Limb (tissue), 2 donors: Measurements from ENCODE around the gene NHP2.
"Not testable (repeated sequence)": the region's sequence is repeated elsewhere in the genome, so short reads cannot be mapped to it uniquely, and the experiment has no call there.

ENCODE experiments used
- DNase-seq, 2 donors: peaks; one replicate each; pipeline ENCODE4 v3.0.0-alpha.2; 2016; ENCODE audit errors: extremely low spot score in 2 of 2

Gene NHP2

DNA sequence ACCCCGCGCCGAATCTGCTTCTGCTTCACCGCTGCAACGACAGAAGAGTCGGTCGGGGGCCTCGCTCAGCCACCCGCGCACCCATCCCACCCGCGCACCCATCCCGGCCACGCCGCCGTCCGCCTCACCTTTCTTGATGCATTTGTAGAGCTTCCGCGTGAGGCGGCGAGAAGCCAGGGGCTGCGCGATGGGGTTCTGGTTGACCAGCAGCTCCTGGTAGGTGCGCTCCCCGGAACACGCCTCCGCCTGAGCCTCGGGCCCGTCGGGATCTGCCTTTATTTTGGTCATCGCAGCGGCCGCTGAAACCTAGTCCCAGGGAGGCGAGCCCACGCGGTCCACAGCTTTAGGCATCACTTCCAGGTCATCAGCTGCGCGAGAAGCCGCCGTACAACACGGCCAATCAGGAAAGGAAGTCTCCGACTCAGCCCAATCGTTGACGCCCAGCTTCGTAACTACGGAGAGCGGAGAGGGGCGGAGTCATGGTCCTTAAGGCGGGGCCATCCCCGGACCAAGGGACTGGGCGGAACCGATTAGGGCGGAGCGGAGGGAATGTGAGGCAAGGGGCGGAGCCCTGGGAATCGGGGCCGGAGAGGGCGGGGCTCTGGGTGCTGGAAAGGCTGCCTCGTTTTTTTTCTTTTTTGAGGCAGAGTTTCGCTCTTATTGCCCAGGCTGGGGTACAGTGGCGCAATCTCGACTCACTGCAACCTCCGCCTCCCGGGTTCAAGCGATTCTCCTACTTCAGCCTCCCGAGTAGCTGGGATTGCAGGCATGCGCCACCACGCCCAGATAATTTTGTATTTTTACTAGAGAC is at the start of gene NHP2:
Gene NHP2 (minus strand): TSS at position 356 of the 811 bp plus-strand sequence. CDS start 68 bp downstream, at position 288.
- DNase-seq: peak; percentile 98 to 99

DNA sequence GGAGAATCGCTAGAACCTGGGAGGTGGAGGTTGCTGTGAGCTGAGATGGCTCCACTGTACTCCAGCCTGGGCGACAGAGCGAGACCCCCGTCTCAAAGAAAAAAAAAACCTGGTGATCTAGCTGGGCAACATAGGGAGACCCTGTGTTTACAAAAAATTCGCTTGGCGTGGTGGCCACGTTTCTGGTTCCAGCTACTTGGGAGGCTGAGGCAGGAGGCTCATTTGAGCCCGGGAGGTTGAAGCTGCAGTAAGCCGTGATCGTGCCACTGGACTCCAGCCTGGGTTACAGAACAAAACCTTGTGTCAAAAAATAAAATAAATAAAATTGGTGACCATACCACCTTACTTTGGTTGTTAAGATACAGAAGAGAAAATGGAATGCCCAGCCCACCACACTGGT is 48.9 kb upstream of the NHP2 start:
- DNase-seq: no peak

DNA sequence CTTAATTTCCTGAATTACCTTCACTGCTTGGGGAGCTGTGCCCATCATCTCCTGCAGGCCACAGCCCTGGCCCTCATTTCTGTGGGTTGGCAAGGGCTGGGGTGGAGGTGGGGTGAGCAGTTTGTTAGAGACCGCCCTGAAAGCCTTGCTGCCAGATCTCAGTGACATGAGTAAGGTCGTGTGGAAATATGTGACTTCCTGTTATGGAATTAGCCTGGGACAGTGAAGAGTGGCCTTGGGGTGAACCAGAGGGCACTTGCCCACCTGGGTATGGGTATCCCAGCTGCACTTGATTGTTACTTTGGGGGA is 48.2 kb upstream of the NHP2 start:
- no peak for DNase-seq

DNA sequence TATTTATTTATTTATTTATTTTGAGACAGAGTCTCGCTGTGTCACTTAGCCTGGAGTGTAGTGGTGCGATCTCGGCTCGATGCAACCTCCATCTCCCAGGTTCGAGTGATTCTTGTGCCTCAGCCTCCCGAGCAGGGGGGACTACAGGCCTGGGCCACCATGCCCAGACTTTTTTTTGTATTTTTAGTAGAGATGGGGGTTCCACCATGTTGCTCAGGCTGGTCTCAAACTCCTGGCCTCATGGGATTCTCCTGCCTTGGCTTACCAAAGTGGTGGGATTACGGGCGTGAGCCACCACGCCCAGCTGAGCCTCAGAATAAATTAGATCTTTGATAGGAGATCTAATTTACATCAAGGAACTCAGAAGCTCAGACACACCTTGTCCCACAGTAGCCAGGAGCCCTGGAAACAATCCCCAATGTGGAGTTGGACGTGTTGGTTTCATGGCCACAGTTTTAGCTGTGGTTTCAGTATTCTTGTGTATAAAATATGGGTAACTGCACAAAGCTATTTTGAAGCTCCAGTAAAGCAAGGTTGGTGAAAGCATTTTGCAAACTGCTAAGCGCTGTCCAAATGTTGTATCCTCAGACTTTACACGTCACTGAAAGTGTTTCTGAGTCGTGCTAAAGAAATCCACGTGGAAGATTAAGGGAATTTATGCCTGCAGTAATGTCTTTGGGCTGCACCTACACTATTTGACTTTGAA is 47.7 kb upstream of the NHP2 start:
- no peak for DNase-seq

DNA sequence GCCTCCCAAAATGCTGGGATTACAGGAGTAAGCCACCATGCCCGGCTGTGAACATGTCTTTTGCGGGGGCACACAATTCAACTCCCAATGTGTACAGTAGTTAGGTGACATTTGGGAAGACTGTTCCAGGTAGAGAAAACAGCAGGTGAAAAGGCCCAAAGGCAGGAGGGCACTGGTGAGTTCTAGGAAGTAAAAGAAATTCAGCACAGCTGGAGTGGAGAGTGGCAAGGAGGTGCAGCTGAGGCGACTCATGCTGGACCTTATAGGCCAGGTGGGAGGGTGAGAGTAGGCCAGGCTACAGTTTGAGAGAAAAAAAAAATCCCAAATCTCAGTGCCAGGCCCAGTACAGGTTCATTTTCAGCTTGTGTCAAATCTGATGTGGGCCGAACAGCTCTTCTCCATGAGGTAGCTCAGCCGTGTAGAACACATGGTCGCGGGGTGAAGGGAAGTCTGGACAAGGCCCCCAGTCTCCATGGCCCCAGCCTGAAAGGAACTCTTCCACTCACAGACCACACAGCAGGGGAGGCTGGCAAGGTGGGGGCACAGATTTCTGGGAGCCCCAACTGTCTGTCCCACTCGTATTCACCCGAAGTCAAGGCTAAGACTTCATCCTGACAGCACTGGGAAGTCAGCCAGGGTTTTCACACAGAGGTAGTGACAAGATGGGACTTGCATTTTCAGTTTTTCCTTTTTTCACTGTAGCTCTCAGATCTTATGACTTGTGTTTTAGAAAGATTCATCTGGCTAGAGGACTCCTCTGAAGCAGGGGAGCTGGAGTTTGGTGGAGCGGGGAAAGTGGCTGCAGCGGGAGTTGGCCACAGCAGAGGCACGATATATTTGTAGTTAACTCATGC is 46.1 kb upstream of the NHP2 start:
- no peak for DNase-seq

DNA sequence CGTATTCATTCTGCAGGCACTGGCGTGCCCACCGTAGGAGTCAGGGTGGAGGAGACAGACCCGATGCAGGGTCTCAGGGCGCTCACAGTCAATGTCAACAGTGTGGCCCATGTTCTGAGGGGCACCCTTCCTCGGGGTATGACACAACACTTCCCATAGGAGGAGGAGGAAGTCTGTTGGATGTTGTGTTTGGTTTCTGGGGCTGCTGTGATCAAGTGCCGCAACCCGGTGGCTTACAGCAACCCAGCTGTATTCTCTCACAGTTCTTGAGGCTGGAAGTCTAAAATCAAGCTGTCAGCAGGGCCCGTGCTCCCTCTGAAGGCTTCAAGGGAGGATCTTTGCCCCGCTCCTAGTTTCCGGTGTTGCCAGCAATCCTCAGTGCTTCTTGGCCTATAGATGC is 45.0 kb upstream of the NHP2 start:
- no peak for DNase-seq

DNA sequence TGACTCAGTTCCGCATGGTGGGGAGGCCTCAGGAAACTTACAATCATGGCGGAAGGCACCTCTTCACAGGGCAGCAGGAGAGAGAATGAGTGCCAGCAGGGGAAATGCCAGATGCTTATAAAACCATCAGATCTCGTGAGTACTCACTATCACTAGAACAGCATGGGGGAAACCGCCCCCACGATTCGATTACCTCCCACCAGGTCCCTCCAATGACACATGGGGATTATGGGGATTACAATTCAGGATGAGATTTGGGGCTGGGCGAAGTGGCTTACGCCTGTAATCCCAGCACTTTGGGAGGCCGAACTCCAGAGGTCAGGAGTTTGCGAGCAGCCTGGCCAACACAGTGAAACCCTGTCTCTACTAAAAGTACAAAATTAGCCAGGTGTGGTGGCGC is 44.5 kb upstream of the NHP2 start:
- DNase-seq: not testable (repeated sequence)

DNA sequence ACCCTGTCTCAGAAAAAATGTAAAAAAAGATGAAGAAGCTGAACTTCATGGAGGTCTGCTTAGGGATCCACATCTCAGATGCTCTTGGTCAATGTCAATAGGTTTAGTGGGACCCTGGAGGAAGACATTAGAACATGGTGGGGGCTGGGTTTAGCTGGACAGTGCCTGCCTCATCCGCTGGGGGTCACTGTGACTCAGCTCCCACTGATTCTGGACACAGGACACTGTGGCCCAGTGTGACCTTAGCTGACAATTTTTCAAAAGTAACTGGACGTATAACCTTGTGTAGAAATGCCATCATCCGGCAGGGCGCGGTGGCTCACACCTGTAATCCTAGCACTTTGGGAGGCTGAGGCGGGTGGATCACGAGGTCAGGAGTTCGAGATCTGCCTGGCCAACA is 43.3 kb upstream of the NHP2 start:
- no peak for DNase-seq

DNA sequence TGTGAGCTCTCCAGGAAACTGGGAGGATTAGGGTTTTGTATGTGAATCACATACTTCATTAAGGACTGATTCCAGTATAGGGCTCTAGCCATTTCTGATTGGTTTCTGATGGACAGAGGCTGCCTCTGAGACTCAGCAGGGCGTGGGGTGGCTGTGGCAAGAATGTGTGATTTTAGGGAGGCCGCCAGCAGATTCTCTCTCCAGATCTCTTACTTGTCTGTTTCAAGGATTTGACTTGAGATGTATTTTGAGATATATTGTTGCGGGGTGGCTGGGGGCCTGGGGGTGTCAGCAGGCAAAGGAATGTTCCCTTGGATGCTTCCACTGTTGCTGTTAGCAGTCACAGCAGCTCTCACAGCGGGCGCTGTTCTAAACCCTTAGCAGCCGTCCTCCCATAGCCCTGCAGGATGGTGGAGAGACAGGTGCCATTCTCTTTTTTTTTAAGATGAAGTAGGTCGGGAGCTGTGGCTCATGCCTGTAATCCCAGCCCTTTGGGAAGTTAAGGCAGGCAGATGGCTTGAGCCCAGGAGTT is 42.7 kb upstream of the NHP2 start:
- no peak for DNase-seq

DNA sequence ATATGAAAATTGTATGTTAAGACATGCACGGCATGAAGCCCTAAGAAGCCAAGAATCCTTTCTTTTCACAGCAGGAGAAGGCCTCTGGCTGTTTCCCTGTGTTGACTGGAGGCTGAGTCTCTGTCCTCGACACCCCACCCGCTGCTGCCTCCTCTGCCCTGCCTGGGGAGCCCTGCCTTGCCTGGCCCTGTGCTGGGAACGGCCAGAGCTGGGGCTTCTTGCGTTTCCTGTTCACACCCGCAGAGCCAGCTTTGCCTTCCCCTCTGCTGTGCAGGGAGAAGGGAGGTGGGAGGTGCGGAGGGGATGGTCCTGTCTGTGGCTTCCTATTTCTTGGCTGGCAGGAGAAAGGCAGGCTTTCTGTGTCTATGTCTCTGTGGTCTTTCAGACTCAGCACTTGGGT is 40.3 kb upstream of the NHP2 start:
- DNase-seq: no peak

DNA sequence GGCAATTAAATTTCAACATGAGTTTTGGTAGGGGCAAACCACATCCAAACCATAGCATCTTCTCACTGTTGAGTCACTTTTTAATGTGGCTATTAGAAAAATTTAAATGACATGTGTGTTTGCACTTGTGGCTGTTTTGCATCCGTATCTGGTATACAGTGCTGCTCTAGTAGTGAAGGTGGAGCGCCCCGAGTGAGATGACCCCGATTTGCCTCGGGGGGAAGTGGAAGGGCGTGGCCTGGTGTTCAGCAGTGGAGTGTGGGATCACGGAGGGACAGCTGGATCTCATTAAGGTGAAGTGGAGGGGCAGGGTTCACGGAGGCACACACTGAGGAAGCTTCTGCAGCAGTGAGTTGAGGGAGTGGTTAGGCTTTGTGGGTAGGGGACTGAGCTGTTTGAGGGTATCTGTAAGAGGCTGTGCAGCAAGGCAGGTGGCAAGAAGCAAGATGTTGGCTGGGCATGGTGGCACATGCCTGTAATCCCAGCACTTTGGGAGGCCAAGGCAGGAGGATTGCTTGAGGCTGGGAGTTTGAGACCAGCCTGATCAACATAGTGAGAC is 39.6 kb upstream of the NHP2 start:
- no peak for DNase-seq

DNA sequence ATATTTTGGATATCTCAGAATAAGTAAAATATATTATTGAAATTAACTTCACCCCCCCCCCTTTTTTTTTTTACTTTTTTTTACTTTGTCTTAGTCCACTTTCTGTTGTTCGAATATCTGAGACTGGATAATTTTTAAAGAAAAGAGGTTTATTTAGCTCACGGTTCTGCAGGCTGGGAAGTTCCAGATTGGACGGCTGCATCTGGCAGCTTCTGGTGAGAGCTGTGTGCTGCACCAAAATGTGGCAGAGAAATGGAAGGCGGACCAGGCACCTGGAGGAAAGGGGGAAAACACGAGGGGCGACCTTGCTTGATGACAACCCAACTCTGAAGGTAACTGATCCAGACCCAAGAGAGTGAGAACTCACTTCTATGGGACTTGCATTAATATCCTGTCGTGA is 39.1 kb upstream of the NHP2 start:
- no peak for DNase-seq

DNA sequence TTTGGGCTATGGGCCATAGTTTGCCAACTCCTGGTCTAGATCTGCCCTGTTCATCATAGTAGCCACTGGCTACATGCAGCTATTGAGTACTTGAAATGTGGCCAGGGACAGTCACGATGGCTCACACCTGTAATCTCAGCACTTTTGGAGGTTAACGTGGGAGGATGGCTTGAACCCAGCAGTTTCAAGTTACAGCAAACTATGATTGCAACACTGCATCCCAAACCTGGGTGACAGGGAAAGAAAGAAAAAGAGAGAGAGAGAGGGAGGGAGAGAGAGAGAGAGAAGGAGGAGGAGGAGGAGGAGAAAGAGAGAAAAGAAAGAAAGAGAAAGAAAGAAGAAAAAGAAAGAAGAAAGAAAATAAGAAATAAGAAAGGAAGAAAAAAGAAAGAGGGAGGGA is 38.6 kb upstream of the NHP2 start:
- no peak for DNase-seq

DNA sequence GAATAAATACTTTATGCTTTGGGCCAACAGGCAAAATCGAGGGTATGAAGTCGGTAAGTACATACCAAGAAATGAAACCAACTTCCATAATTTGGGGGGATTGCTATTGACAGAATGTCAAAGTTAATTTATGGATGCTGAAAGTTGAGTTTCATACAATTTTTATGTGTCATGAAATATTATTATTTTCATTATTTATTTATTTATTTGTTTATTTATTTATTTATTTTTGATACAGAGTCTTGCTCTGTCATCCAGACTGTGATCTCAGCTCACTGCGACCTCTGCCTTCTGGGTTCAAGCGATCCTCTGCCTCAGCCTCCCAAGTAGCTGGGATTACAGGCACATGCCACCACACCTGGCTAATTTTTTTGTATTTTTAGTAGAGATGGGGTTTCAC is 38.0 kb upstream of the NHP2 start:
- DNase-seq: no peak

DNA sequence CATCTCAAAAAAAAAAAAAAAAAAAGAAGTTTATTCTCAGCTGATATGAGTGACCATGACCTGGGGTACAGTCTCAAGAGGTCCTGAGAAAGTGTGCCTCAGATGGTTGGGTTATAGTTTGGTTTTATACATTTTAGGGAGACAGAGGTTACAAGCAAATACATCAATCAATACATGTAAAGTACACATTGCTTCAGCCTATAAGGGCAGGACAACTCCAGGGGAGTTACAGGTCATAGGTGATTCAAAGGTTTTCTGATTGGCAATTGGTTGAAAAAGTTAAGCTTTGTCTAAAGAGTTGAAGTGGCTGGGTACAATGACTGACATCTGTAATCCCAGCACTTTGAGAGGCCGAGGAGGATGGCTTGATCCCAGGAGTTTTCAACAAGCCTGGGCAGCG is 35.7 kb upstream of the NHP2 start:
- DNase-seq: no peak

DNA sequence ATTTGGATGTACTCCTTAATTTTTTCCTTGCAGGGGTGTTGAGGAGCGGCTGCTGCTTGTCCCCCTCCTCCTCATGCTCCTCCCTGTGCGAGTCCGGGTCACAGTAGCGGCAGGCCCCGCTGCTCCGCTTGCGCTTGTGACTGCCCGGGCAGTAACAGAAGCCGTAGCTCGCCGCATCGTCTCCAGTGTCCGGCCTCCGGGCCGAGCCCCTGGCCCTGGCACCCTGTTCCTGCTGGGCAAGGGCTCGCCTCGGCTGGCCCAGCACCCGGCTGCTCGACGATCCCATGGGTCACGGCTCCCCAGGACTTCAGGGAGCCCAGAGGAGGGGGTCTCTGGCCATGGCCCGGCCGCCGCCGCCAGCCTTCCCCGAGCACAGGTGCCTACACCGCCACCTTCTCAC is 33.3 kb upstream of the NHP2 start, which contains the start of gene GMCL2:
Gene GMCL2 (minus strand): TSS at position 358 of the 400 bp plus-strand sequence. CDS start 72 bp downstream, at position 286.
- DNase-seq: no peak

DNA sequence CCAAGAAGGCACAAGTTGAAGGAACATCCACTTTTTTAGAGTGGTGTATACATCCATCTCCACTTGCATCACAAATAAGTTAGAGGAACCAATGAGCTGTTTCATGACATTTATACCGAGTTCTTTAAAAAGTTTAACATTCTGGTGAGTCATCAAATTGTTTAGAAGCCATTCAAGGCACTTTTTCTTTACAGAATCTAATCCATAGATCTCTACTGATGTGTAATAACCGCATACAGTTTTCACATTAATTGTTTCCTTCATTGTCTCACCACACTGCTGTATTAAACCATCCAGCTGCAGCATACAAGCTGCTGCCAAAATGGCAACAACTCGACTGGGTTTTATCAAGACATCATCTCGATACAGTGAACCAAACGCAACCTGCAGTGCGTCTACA is 32.7 kb upstream of the NHP2 start:
- DNase-seq: no peak

DNA sequence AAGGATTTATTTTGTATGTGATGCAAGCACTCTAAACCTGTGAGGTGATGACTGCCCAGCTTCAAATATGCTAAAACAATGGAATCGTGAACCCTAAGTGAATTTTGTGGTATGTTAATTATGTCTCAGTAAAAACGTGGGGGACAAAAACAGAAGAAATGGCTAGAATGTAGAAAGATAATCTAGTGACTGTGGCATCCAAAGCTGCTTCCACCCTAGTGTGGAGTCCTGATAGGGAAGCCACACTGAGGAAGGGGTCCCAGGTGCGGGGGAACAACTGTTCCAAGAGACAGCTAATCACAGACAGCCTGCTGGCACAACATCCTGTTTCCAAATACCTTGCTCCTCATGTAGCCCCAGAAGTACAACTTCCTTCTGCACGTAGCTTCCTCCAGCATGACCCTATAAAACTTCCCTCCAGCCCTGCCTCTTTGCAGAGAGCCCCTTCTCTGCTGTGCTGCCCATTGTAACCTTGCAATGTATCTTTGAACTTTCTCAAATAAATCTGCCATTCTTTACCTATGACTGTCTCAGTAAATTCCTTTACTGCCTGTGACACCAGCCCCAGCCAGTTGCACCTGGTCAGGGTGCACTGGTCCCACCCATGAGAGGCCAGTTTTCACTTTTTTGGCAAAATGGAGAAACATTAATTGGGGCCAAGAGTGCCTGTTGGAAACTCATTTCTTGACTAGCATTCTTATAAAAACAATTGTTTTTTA is 28.6 kb upstream of the NHP2 start:
- DNase-seq: no peak

DNA sequence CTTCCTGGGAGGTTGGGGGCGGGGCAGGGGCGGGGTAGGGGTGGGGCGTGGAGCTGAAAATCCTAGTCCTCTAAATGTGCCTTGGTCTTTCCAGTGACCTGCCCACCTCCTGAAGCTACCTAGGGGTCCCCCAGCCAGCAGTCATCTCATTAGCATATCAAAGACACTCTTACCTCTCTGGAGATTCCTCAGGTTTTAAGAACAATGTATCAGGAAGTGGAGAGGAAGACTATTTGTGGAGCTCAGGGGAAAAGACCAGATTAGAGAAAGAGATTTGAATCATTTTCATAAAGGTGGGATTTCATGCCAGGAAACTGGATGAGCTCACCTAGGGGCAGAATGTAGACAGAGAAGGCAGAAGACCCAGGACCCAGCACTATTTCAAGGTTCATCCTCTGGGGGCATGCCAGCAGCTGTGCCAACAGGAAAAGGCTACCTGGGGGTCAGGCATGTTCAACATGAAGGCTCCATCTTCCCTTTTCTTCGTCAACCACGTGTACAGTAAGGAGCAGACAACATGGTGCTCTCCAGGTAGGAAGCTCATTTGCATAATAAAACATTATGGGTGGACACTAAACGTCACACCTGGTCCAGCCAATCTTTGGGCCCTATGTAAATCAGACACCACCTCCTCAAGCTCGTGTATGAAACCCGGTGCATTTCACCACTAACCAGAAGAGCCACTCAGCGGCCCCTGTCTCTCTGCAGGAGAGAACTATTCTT is 26.6 kb upstream of the NHP2 start:
- no peak for DNase-seq

DNA sequence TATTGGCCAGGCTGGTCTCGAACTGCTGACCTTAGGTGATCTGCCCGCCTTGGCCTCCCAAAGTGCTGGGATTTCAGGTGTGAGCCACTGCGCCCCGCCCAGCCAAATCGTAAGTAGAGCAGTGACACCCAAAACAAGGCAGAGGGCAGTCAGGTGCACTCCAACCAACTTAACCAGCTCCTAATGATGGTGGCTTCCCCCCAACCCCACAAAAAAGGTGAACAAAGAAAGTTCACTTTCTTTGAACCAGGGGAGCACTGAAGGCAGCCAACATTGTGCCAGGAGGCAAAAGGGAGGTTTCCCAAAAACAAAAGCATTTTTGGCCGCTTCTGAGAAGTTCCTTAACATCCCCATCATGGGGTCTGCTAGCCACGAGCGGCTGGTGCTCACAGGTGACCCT is 23.9 kb upstream of the NHP2 start:
- DNase-seq: no peak
